GM23338 (cell line): ENCODE data around the gene DCAF7. TPM values are rescaled to one million over a fixed set of nuclear protein-coding genes. Genes with fewer than 3 reads are reported as not detected.

Experiments
- ATAC-seq: fragments of 200-7000 bp; cut with Tn5 transposase; 3 replicates; pipeline ENCODE4 v1.9.1; 2020
- DNase-seq: peaks from one replicate; pipeline ENCODE4 v3.0.0-alpha.2; 2015; ENCODE audit warnings: low spot score
- H2AFZ ChIP-seq: fragments of 200-600 bp; sonication (generic); 2 replicates; pipeline ENCODE4 v1.8.0; 2016; ENCODE audit warnings: antibody characterized with exemption, mild to moderate bottlenecking, moderate library complexity
- H3F3A ChIP-seq: fragments of 200-600 bp; sonication (generic); replicated peaks from 2 replicates; pipeline ENCODE4 v1.8.0; 2017; ENCODE audit warnings: antibody characterized with exemption, mixed run types, low read depth
- H3K27ac ChIP-seq: fragments of 200-600 bp; sonication (generic); 2 replicates; pipeline ENCODE4 v1.6.1; 2016; ENCODE audit warnings: low read depth
- H3K27me3 ChIP-seq: fragments of 200-600 bp; sonication (generic); 2 replicates; pipeline ENCODE4 v1.8.0; 2016; ENCODE audit warnings: mild to moderate bottlenecking, mixed run types, moderate library complexity; ENCODE audit not compliant: insufficient read depth
- H3K36me3 ChIP-seq: fragments of 200-600 bp; sonication (generic); 2 replicates; pipeline ENCODE4 v1.8.0; 2016; ENCODE audit warnings: mild to moderate bottlenecking; ENCODE audit not compliant: insufficient read depth
- H3K4me1 ChIP-seq: fragments of 200-600 bp; sonication (generic); 2 replicates; pipeline ENCODE4 v1.8.0; 2016; ENCODE audit warnings: mild to moderate bottlenecking, moderate library complexity; ENCODE audit not compliant: insufficient read depth
- H3K4me2 ChIP-seq: fragments of 200-600 bp; sonication (generic); 2 replicates; pipeline ENCODE4 v1.7.1; 2017; ENCODE audit warnings: mixed run types
- H3K4me3 ChIP-seq: fragments of 200-600 bp; sonication (generic); 2 replicates; pipeline ENCODE4 v1.6.1; 2016; ENCODE audit warnings: mixed run types
- H3K79me2 ChIP-seq: fragments of 200-600 bp; sonication (generic); replicated peaks from 2 replicates; pipeline ENCODE4 v1.8.0; 2017; ENCODE audit warnings: mild to moderate bottlenecking; ENCODE audit not compliant: insufficient read depth
- H3K9me2 ChIP-seq: fragments of 200-600 bp; sonication (generic); 2 replicates; pipeline ENCODE4 v1.8.0; 2017; ENCODE audit not compliant: insufficient read depth
- H4K20me1 ChIP-seq: fragments of 200-600 bp; sonication (generic); replicated peaks from 2 replicates; pipeline ENCODE4 v1.8.0; 2017; ENCODE audit warnings: mild to moderate bottlenecking; ENCODE audit not compliant: insufficient read depth
- H3K27ac Mint-ChIP-seq: 2 replicates; pipeline ENCODE4 v1.8.0; 2020; ENCODE audit warnings: inconsistent platforms, mild to moderate bottlenecking, moderate library complexity, mixed read lengths
- H3K27me3 Mint-ChIP-seq: 3 replicates; pipeline ENCODE4 v1.8.0; 2022; ENCODE audit warnings: low read depth, mild to moderate bottlenecking, moderate library complexity, mixed read lengths, inconsistent platforms; ENCODE audit not compliant: insufficient read depth, poor library complexity
- H3K36me3 Mint-ChIP-seq: 3 replicates; pipeline ENCODE4 v1.8.0; 2021; ENCODE audit warnings: low read depth, mild to moderate bottlenecking, inconsistent platforms, moderate library complexity, mixed read lengths
- H3K4me1 Mint-ChIP-seq: 3 replicates; pipeline ENCODE4 v1.8.0; 2020; ENCODE audit warnings: mild to moderate bottlenecking, inconsistent platforms, mixed read lengths
- H3K4me3 Mint-ChIP-seq: 3 replicates; pipeline ENCODE4 v1.8.0; 2021; ENCODE audit warnings: moderate library complexity, mild to moderate bottlenecking, inconsistent platforms, mixed read lengths
- H3K9me3 Mint-ChIP-seq: 3 replicates; pipeline ENCODE4 v1.8.0; 2020; ENCODE audit warnings: moderate library complexity, mild to moderate bottlenecking, inconsistent platforms, mixed read lengths
- CREB1 ChIP-seq: fragments of 250-450 bp; sonication (Bioruptor Pico); IDR thresholded peaks from 2 replicates; pipeline ENCODE4 v1.5.0; 2020; ENCODE audit warnings: low read depth, mild to moderate bottlenecking, moderate library complexity
- CTCF ChIP-seq, 2 experiments: fragments of 200-600 bp in 1 of 2; sonication (generic) in 1 of 2; conservative IDR thresholded peaks; 2 replicates each; pipeline versions ENCODE4 v1.5.1 to v1.6.1; 2016 to 2017; ENCODE audit warnings: antibody characterized with exemption in 2 of 2, low read depth in 2 of 2, mild to moderate bottlenecking in 2 of 2, moderate library complexity in 1 of 2
- ETS1 ChIP-seq: IDR thresholded peaks from 2 replicates; pipeline ENCODE4 v1.6.1; 2016; ENCODE audit warnings: antibody characterized with exemption
- EZH2 ChIP-seq: fragments of 200-600 bp; sonication (generic); IDR thresholded peaks from one replicate; pipeline ENCODE4 v1.8.0; 2017; ENCODE audit warnings: antibody characterized with exemption, mild to moderate bottlenecking, low read depth; ENCODE audit not compliant: unreplicated experiment
- EZH2phosphoT487 ChIP-seq: fragments of 200-600 bp; sonication (generic); IDR thresholded peaks from one replicate; pipeline ENCODE4 v1.8.1; 2018; ENCODE audit warnings: antibody characterized with exemption; ENCODE audit not compliant: unreplicated experiment
- JUNB ChIP-seq: IDR thresholded peaks from one replicate; pipeline ENCODE4 v1.6.1; 2016; ENCODE audit warnings: antibody characterized with exemption; ENCODE audit not compliant: unreplicated experiment
- NANOG ChIP-seq: IDR thresholded peaks from 2 replicates; pipeline ENCODE4 v1.6.1; 2016; ENCODE audit warnings: antibody characterized with exemption, borderline replicate concordance
- POLR2AphosphoS5 ChIP-seq: IDR thresholded peaks from 2 replicates; pipeline ENCODE4 v1.6.1; 2016; ENCODE audit warnings: antibody characterized with exemption, low read depth
- REST ChIP-seq: IDR thresholded peaks from one replicate; pipeline ENCODE4 v1.6.1; 2018; ENCODE audit warnings: antibody characterized with exemption; ENCODE audit not compliant: unreplicated experiment
- STAT1 ChIP-seq: IDR thresholded peaks from one replicate; pipeline ENCODE4 v1.6.1; 2016; ENCODE audit warnings: antibody characterized with exemption; ENCODE audit not compliant: unreplicated experiment
- ZNF114 ChIP-seq: fragments of 250-450 bp; sonication (Bioruptor Pico); IDR thresholded peaks from 2 replicates; pipeline ENCODE4 v1.5.0; 2020; ENCODE audit warnings: mild to moderate bottlenecking, moderate library complexity
- ZNF331 ChIP-seq: fragments of 250-450 bp; sonication (Bioruptor Pico); IDR thresholded peaks from 2 replicates; pipeline ENCODE4 v1.5.0; 2020; ENCODE audit warnings: low read depth, mild to moderate bottlenecking, moderate library complexity
- ZNF462 ChIP-seq: fragments of 250-450 bp; sonication (Bioruptor Pico); IDR thresholded peaks from 2 replicates; pipeline ENCODE4 v1.5.0; 2020; ENCODE audit warnings: mild to moderate bottlenecking, moderate library complexity
- polyA plus RNA-seq: library from polyadenylated mRNA; unstranded; fragments of >200 nt; fragmentation: Nextera tagmentation; extraction: Ambion mirVana; gene quantifications from 2 replicates; pipeline ENCODE4 v1.2.1, GENCODE V29; 2016
- total RNA-seq: library from RNA; depleted of rRNA; stranded (reverse); fragments of >200 nt; shearing (Covaris generic); gene quantifications from 2 replicates; pipeline ENCODE4 v1.2.3, GENCODE V29; 2014

DCAF7 gene
- total and polyA plus RNA-seq, 2 experiments from 2014 or later: 31.3 to 60.1 TPM

- Histone ChIP-seq H3K36me3 (no peaks in the 10 kb centered on the region), H2AFZ (no peak overlapping the region), H3K4me3 (no peak overlapping the region), H3K9me2 (no peaks in the 10 kb centered on the region), H3K4me2 (no peak overlapping the region), H4K20me1 (no peaks in the 10 kb centered on the region), H3F3A (no peaks in the 10 kb centered on the region), H3K27ac (no peak overlapping the region), H3K27me3 (peaks cover 26% of the 10 kb centered on the region), H3K79me2 (no peaks in the 10 kb centered on the region), H3K4me1 (peaks cover 7% of the 10 kb centered on the region; the same call in 1 of the 2 replicates)
- H3K4me1 Mint-ChIP-seq: peaks cover 21% of the 10 kb centered on the region
- ATAC-seq: no peak
- DNase-seq: no peak
- no peak overlapping the region for H3K27ac Mint-ChIP-seq
- peaks cover 28% of the 10 kb centered on the region for H3K27me3 Mint-ChIP-seq
- no peaks in the 10 kb centered on the region for H3K9me3 Mint-ChIP-seq
- H3K36me3 Mint-ChIP-seq: no peaks in the 10 kb centered on the region; the same call in 1 of the 3 replicates
- TF ChIP-seq ZNF331 (CRISPR knock-in tag): no peak
- TF ChIP-seq EZH2phosphoT487: no peak
- no peak for TF ChIP-seq EZH2
- TF ChIP-seq REST: no peak
- TF ChIP-seq CTCF (conservative IDR thresholded peaks at IDR 0.05; ENCODE audit: low read depth in 2 of 2): no peak
- TF ChIP-seq STAT1: no peak
- TF ChIP-seq ETS1: no peak
- no peak for TF ChIP-seq NANOG
- no peak for TF ChIP-seq ZNF462
- TF ChIP-seq JUNB: no peak
- TF ChIP-seq CREB1 (CRISPR knock-in tag): no peak
- TF ChIP-seq ZNF114 (CRISPR knock-in tag): no peak
- TF ChIP-seq POLR2AphosphoS5: no peak
- H3K4me3 Mint-ChIP-seq: no peak overlapping the region
Observed at GRCh38 chr17:63542218-63542545, 8.1 kb upstream of the DCAF7 start.
